Measurements from ENCODE around the gene AOX1. TPM values are rescaled to one million over a fixed set of nuclear protein-coding genes. Genes with fewer than 3 reads are reported as not detected.

AOX1 gene
- polyA plus RNA-seq, 2 donors, result 1.9 to 2.8 TPM

Other genes starting within 250 kb of the AOX1 start
- 1 to 10 TPM; 4.9 to 9.1 TPM for gene KCTD18, start 75.9 kb upstream of the AOX1 start, polyA plus RNA-seq
- 1 to 10 TPM; 1.3 to 2.5 TPM for gene SGO2, start 59.8 kb upstream of the AOX1 start, polyA plus RNA-seq
- 100 to 1,000 TPM in 1 of 2 donors, 10 to 100 TPM in 1; 62.4 to 103 TPM for gene BZW1, start 225.9 kb downstream of the AOX1 start, polyA plus RNA-seq

Measured in esophagus (tissue), 2 donors.